Non-pigmented ciliary epithelial cell (primary cell): ENCODE results near the gene ZNF24.

ENCODE experiments used
- DNase-seq: peaks from one replicate; pipeline ENCODE4 v3.0.0-alpha.2; 2010; ENCODE audit warnings: low read depth

Gene ZNF24

DNA sequence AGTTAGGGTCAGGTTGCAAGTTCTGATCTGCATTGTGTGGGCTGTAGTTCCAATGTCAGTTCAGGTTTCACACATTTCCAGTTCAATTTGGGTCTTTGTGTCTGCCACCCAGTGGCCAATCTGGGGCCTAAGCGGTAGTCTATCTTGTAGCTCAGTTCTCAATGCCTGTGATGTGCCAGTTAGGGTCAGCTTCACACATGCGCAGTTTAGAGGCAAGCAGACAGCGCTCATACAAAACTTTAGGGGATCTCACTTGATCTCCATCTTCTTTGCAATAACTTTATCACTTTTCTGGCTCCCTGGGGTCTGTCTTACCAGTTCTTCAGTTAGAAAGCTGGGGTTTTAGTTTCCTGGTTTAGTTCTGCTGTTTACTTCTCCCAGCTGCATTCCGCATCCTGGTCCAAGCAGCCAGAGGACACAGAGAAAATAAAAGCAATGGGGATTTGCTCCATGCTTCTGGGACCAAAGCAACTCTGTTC, 11.0 kb upstream of the ZNF24 start:
- DNase-seq: peak; percentile 57

DNA sequence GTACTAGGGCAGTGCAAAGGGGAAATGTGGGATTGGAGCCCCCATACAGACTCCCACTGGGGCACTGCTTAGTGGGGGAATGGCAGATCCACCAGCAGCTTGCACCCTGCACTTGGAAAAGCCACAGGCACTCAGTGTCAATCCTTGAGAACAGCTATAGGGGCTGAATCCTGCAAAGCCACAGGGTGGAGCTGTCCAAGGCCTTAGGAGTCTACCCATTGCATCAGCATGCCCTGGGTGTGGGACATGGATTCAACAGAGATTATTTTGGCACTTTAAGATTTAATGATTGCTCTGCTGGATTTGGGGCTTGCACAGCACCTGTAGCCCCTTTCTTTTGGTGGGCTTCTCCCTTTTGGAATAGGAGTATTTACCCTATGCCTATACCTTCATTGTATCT, 8.6 kb upstream of the ZNF24 start:
- DNase-seq: no peak

DNA sequence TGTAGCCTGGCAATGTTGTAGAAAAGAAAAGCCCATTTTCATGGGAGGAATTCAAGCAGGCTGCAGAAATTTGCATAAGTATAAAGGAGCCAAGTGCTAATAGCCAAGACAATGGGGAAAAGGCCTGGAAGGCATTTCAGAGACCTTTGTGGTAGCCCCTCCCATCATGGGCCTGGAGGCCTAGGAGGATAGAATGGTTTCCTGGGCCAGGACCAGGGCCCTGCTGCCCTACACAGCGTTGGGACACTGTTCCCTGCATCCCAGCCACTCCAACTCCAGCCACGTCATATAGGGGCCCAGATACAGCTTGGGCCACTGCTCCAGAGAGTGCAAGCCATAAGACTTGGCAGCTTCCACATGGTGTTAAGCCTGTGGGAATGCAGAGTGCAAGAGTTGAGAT, 8.1 kb upstream of the ZNF24 start:
- DNase-seq: no peak

- DNase-seq: no peak
Measured at GRCh38 chr18:35348001-35348400, 3.8 kb upstream of the ZNF24 start.

GRCh38 chr18:35345950-35346349, 1.7 kb upstream of the ZNF24 start:
- no peak for DNase-seq

GRCh38 chr18:35345460-35345921, 1.3 kb upstream of the ZNF24 start:
- no peak for DNase-seq

DNA sequence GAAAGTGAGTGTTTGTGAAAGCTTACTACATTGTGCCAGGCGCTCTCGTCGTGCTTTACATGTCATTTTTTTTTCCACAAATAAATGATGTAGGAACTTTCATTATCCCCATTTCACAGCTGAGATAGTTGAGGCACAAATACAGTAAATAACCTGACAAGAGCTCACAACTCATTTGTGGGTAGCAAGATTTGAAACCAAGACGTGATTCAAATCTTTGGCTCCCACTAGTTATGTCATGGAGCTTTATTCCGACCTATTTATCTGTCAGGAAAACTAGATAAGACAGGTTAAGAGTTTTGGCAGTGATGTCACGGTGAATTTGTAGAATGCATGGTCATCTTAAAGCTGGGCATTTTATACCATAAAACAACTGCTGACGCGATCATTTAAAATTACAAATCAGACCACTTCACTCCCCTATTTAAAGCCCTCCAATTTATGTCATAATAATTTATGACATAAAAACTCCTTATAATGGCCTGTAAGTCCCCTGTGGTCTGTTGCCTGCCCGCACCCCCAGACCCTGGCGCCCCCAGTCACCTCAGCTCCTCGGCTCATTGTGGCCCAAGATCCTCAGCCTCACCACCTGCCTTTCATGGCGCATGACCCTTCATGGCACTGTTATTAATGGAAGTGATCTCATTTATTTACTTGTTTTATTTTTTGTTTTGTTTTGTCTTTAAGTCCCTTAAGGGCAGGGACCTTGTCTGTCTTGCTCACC, 678 bp upstream of the ZNF24 start:
- no peak for DNase-seq

- DNase-seq: no peak
Measured at GRCh38 chr18:35343488-35343935, 708 bp downstream of the ZNF24 start.

DNA sequence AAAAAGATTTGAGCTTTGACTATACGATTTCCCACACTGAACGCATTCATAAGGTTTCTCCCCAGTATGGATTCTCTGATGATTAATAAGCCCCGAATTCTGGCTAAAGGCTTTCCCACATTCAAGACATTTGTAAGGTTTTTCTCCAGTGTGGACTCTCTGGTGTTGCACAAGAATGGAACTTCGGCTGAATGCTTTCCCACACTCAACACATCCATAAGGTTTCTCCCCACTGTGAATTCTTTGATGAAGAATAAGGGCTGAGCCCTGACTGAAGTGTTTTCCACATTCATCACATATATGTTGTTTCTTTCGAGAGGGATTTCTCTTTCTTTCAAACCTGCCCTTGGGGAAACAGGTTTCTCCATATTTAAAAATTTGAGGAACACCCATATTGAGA, 6.9 kb downstream of the ZNF24 start:
- DNase-seq: no peak

DNA sequence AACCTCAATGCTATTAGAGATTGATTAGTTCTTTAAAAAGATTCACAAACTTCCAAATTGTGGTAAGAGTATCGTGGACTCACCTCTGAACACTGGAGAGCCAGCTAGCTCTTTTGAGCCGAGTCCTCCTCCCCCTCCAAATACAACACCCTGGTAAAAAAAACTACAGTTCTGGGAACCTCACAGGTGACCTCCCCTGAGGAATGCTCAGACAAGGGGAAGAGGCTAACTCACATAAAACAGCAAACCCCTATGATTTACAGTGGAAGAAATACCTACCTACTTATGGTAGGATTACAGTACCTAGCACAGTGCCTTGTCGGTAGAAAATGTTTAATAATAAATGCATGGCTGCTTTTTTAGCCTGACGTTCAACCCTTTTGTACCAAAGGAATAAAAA, 8.4 kb downstream of the ZNF24 start:
- DNase-seq: no peak

GRCh38 chr18:35334821-35335220, 9.4 kb downstream of the ZNF24 start:
- no peak for DNase-seq

- DNase-seq: no peak
Measured at GRCh38 chr18:35334212-35334611, 10.0 kb downstream of the ZNF24 start.

- DNase-seq: no peak
Measured at GRCh38 chr18:35331367-35332087, 12.7 kb downstream of the ZNF24 start.

- no peak for DNase-seq
Measured at GRCh38 chr18:35328868-35329267, 15.4 kb downstream of the ZNF24 start.

- no peak for DNase-seq
Measured at GRCh38 chr18:35326695-35327387, 17.4 kb downstream of the ZNF24 start.

GRCh38 chr18:35324926-35325655, 19.1 kb downstream of the ZNF24 start:
- DNase-seq: no peak

- DNase-seq: no peak
Measured at GRCh38 chr18:35322486-35323458, 21.4 kb downstream of the ZNF24 start.

DNA sequence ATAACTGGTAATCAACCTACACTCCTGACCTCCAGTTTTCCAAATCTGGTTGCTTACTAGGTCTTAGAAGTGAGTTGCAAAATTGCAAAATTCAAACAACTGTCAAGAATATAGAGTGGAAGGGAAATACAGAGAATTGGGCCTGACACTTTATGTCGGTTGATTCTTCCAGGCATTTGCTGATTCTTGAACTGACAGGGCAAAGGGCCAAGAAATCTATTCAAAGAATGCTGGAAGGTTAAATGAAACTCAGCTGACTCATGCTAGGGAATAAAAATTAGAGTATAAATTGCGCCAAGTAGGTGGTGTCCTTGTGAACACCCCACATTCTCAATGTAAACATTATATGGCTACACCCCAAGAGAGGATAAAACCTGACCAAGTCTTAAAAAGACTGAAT, 32.7 kb downstream of the ZNF24 start:
- DNase-seq: no peak

- DNase-seq: no peak
Measured at GRCh38 chr18:35306588-35307250, 37.5 kb downstream of the ZNF24 start.

GRCh38 chr18:35303610-35304009, 40.6 kb downstream of the ZNF24 start:
- no peak for DNase-seq
